ENCODE results near the gene DLX5. TPM values are rescaled to one million over a fixed set of nuclear protein-coding genes. Genes with fewer than 3 reads are reported as not detected.

DLX5 gene
- total RNA-seq, 4 donors from 2014 or later = 0.69 to 1.3 TPM; not detected in 2

- TF ChIP-seq CTCF (IDR thresholded peaks at IDR 0.05) = no peak
- ATAC-seq (ENCODE audit: low FRiP score) (peak; percentile 39), DNase-seq (ENCODE audit: low spot score) (no peak)
Measured at GRCh38 chr7:97016381-97017191, 8.0 kb downstream of the DLX5 start.

DNA sequence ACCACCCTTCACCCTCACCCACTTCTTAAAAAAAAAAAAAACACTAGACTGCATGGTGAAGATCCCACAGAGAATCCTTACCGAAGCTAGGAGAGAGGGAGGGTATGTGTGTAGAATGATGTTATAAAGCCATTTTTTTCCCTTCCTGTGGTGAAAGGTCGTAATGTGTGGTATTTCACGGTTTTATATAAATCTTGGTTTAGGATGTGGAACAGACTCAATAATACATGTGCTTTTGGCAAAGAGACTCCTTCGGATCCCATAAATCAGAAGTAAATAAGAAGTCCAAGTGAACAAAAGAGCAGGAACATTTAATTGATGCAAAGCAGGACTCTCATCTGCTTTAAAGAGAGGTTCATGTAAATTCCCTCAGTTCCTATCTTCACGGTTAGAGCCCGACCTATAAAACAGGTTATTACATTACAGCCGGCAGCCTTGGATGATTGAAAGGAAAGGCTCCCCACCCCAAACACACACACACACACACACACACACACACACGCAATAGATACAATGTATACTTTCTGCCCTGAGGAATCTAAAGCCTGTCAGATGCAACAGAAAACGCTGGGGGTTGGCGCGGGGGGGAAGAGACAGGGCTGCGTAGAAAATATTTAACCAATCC is 8.8 kb downstream of the DLX5 start:
- no peak for DNase-seq (ENCODE audit: low spot score)
- TF ChIP-seq CTCF (IDR thresholded peaks at IDR 0.05) = no peak
- no peak for ATAC-seq (ENCODE audit: low FRiP score)

- no peak for TF ChIP-seq CTCF (IDR thresholded peaks at IDR 0.05)
- no peak for ATAC-seq (ENCODE audit: low FRiP score)
- no peak for DNase-seq (ENCODE audit: low spot score)
Measured at GRCh38 chr7:97015279-97015678, 9.4 kb downstream of the DLX5 start.

DNA sequence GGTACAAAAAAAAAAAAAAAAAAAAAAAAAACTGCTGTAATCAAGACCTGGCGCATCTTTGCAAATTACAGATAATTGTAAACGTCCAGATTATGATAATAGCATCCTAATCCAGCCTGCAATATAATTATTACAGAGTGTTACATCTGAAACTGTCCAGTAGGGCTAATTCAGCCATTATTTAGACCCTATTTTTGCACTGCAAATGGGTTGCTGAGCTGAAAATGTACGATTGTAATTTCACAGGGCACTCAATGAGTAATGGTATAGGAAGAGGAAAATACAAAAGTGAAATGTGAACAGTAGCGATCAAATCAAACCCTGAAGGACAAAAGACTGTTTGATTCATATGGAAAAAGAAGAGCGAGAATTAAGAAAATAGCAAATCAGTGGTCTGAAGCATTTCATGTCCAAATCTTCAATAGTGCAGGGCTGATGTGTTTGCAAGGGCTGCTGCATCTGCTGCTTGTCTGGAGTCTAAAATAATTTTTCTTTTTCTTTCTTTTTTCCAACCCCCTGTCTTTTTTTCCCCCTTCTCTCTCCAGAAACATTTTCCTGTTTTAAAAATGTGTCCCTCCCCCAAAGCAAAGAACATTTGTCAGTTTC is 10.4 kb downstream of the DLX5 start:
- ATAC-seq (ENCODE audit: low FRiP score) = no peak
- TF ChIP-seq CTCF (IDR thresholded peaks at IDR 0.05) = no peak
- DNase-seq (ENCODE audit: low spot score) = no peak

DNA sequence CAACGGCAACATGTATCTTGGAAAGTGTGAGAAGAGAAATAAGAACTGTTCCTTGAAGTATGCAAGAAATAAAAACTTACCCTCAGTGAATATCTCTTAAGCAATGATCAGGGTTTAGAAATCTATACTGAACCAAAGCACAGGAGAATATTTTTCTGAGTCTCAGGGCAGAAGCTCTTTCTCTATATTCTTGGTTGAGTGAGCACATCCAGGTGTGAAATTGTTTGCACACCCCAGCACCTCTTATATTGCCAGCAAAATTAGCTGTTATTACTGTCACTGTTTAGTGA is 10.8 kb downstream of the DLX5 start:
- no peak for TF ChIP-seq CTCF (IDR thresholded peaks at IDR 0.05)
- no peak for ATAC-seq (ENCODE audit: low FRiP score)
- no peak for DNase-seq (ENCODE audit: low spot score)

- DNase-seq (ENCODE audit: low spot score) = no peak
- no peak for TF ChIP-seq CTCF (IDR thresholded peaks at IDR 0.05)
- no peak for ATAC-seq (ENCODE audit: low FRiP score)
Measured at GRCh38 chr7:97013134-97013844, 11.3 kb downstream of the DLX5 start.

Data from omental fat pad (tissue), 4 donors.